GM13976 (cell line): ENCODE data around the gene SAPCD2.

Experiments
- DNase-seq: peaks from one replicate; pipeline ENCODE4 v3.0.0; 2012; ENCODE audit warnings: low spot score
- in situ Hi-C: fragments of 300-500 bp; cut with MboI; formaldehyde crosslinking; loops from one replicate; pipeline ENCODE4 v1.12.0; 2022; ENCODE audit warnings: low sequenced_read_pairs, mixed read lengths, inconsistent platforms; ENCODE audit not compliant: unreplicated experiment
- TF ChIP-seq, protein P1 (sequence below): IDR thresholded peaks from 2 replicates; pipeline ENCODE4 v1.5.1; 2012; ENCODE audit warnings: borderline replicate concordance, mild to moderate bottlenecking; ENCODE audit not compliant: insufficient read depth; ENCODE audit errors: extremely low read depth, missing control alignments, control extremely low read depth

Gene SAPCD2

DNA sequence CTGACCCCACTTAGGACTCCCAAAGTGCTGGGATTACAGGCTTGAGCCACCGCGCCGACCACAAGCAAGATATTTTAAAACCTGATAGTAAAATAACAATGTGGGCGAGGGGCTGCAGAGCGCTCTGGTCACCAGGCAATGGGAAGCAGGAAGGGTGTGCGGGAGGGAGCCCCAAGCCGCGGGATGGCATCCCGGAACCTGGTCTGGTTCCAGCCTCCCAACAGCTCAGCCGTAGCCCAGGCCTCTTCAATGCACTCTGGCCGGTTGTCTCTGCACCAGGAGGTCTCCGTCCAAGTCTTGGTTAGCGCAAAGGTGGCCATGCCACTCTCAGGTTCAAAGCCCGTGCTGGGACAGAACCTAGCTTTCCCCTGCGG is 6.3 kb upstream of the SAPCD2 start:
- TF ChIP-seq, protein P1, sequence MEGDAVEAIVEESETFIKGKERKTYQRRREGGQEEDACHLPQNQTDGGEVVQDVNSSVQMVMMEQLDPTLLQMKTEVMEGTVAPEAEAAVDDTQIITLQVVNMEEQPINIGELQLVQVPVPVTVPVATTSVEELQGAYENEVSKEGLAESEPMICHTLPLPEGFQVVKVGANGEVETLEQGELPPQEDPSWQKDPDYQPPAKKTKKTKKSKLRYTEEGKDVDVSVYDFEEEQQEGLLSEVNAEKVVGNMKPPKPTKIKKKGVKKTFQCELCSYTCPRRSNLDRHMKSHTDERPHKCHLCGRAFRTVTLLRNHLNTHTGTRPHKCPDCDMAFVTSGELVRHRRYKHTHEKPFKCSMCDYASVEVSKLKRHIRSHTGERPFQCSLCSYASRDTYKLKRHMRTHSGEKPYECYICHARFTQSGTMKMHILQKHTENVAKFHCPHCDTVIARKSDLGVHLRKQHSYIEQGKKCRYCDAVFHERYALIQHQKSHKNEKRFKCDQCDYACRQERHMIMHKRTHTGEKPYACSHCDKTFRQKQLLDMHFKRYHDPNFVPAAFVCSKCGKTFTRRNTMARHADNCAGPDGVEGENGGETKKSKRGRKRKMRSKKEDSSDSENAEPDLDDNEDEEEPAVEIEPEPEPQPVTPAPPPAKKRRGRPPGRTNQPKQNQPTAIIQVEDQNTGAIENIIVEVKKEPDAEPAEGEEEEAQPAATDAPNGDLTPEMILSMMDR: no peak
- no peak for DNase-seq
- in situ Hi-C loops: no loop called here

DNA sequence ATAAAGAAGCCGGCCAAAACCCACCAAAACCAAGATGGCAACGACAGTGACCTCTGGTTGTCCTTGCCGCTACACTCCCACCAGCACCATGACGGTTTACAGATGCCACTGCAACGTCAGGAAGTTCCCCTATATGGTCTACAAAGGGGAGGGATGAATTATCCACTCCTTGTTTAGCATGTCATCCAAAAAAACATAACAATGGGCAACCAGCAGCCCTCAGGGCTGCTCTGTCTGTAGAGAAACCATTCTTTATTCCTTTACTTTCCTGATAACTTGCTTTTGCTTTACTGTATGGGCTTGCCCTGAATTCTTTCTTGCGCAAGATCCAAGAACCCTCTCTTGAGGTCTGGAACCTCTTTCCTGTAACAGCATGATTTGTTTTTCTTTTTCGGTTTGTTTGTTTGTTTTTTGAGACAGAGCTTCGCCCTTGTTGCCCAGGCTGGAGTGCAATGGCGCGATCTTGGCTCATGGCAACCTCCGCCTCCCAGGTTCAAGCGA is 5.0 kb upstream of the SAPCD2 start:
- no peak for DNase-seq
- TF ChIP-seq, protein P1: no peak
- in situ Hi-C loops: no loop called here

DNA sequence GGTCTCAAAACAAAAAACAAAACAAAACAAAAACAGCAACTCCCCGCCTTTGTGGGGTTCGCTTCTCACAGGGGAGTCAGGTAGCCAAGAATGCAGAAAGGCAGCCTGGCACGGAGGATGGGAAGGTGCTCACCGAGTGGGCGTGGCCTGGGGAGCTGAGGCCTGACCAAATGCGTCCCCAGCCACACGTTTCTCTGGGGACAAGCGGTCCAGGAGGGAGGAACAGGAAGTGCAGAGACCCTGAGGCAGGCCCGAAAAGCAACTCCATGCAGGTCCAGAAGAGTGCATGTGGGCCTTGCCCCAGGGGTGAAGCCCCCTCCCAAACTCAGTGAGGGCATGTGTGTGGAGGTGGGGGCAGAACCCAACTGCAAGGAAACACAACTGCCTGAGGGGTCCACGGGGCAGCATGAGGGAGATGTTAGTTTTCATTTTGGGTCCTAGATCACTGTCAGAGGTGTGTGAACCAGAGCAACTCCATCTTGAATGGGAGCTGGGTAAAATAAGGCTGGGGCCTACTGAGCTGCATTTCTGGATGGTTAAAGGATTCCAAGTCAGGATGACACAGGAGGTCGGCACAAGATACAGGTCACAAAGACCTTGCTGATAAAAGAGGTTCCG is 4.4 kb upstream of the SAPCD2 start:
- DNase-seq: no peak
- in situ Hi-C loops: no loop called here
- TF ChIP-seq, protein P1: no peak

DNA sequence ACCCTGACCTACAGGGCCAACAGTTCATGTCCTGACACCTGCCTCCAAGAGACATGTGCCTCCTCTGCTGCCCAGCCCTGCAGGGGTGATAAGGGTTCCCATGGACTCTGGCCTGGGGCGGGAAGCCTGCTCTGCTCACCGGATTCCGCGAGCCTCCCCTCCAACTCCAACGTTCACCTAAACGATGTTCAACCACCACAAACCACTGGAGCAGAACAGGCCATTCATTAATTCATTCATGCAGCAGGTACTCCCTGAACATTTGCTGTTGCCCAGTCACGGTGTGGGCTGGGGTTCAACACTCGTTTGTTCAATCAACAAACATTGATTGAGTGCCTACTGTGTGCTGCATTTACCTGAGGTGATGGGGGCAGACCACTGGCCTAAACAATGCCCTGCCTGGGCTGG is 3.6 kb upstream of the SAPCD2 start:
- in situ Hi-C loops: no loop called here
- TF ChIP-seq, protein P1: no peak

DNA sequence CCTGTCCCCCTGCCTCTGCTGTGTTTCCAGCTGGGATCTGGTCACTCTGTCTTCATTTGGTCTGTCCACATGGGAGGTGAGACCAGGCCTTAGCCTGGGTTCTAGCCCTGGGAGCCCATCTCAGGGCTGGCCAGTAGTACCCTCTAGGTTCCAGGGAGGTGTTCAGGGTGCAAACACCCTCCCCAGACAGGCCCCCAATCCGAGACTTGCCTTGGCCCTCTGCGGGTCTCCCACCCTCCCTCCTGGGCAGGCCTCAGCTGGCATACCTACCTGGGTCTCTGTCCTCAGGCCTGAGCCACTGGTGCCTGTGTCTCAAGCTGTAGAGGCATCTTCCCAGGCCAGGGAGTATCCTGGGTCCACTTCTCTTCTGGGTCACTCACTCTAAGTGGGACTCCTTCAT is 925 bp upstream of the SAPCD2 start:
- TF ChIP-seq, protein P1: no peak
- DNase-seq: no peak
- in situ Hi-C loops: no loop called here

More for the DNA sequence above, 3.6 kb upstream of the SAPCD2 start:
- no peak for DNase-seq

DNA sequence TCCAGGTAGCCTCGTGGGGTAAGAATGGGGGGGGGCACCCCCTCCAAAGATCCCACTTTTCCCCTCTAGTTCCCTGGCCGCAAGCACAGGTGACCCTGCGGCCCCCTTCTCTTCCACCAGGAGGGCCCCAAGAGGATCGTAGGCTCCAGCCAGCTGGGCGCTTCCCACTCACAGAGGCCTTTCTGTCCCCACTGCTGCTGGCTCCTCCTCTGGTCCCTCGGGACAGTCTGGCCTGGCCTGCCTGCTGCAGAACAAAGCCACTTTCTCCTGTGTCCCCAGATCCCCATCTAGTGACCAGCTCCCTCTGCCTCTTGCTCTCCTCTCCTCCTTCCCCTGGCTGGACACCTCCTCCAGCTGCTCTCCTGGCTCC is 534 bp upstream of the SAPCD2 start:
- peak; percentile 57 for DNase-seq
- in situ Hi-C loops: no loop called here
- TF ChIP-seq, protein P1: no peak
